MM.1S (cell line): ENCODE measurements around the gene ITGB5.

Experiments used
- DNase-seq: peaks from one replicate; pipeline ENCODE4 v3.0.0-alpha.2; 2015
- H2AFZ ChIP-seq: fragments of 300-600 bp; sonication (generic); 2 replicates; pipeline ENCODE4 v1.6.0; 2016; ENCODE audit warnings: antibody characterized with exemption, low read length
- H3F3A ChIP-seq: fragments of 300-600 bp; sonication (generic); 2 replicates; pipeline ENCODE4 v1.6.1; 2016; ENCODE audit warnings: mild to moderate bottlenecking, antibody characterized with exemption, low read length, moderate library complexity, mixed read lengths; ENCODE audit not compliant: insufficient read depth
- H3K27ac ChIP-seq: fragments of 300-600 bp; sonication (generic); 2 replicates; pipeline ENCODE4 v1.5.1; 2016; ENCODE audit warnings: mild to moderate bottlenecking, low read length
- H3K27me3 ChIP-seq: fragments of 300-600 bp; sonication (generic); replicated peaks from 2 replicates; pipeline ENCODE4 v1.6.0; 2016; ENCODE audit warnings: low read length; ENCODE audit not compliant: insufficient read depth
- H3K36me3 ChIP-seq: fragments of 300-600 bp; sonication (generic); replicated peaks from 2 replicates; pipeline ENCODE4 v1.6.1; 2016; ENCODE audit warnings: mild to moderate bottlenecking, low read length, mixed read lengths; ENCODE audit not compliant: insufficient read depth
- H3K4me1 ChIP-seq: fragments of 300-600 bp; sonication (generic); 2 replicates; pipeline ENCODE4 v1.6.1; 2016; ENCODE audit warnings: low read length, mixed read lengths
- H3K4me2 ChIP-seq: fragments of 300-600 bp; sonication (generic); 2 replicates; pipeline ENCODE4 v1.6.0; 2016; ENCODE audit warnings: low read depth, low read length
- H3K4me3 ChIP-seq: fragments of 300-600 bp; sonication (generic); 2 replicates; pipeline ENCODE4 v1.5.1; 2016; ENCODE audit warnings: low read length, mixed read lengths
- H3K79me2 ChIP-seq: fragments of 300-600 bp; sonication (generic); 2 replicates; pipeline ENCODE4 v1.6.1; 2016; ENCODE audit warnings: mixed run types, low read length, mixed read lengths
- H3K9ac ChIP-seq: fragments of 300-600 bp; sonication (generic); 2 replicates; pipeline ENCODE4 v1.6.1; 2016; ENCODE audit warnings: low read length, mixed read lengths
- H3K9me2 ChIP-seq: fragments of 300-600 bp; sonication (generic); replicated peaks from 2 replicates; pipeline ENCODE4 v1.6.1; 2016; ENCODE audit warnings: mild to moderate bottlenecking, low read length, mixed read lengths; ENCODE audit not compliant: insufficient read depth
- H3K9me3 ChIP-seq: fragments of 300-600 bp; sonication (generic); replicated peaks from 2 replicates; pipeline ENCODE4 v1.6.1; 2016; ENCODE audit warnings: mild to moderate bottlenecking, low read length, mixed read lengths; ENCODE audit not compliant: insufficient read depth
- H4K20me1 ChIP-seq: fragments of 300-600 bp; sonication (generic); 2 replicates; pipeline ENCODE4 v1.6.1; 2016; ENCODE audit warnings: mild to moderate bottlenecking, low read length, moderate library complexity, mixed read lengths; ENCODE audit not compliant: insufficient read depth
- EZH2 ChIP-seq: fragments of 300-600 bp; sonication (generic); optimal IDR thresholded peaks from 2 replicates; pipeline ENCODE3; 2017; ENCODE audit warnings: low read depth, mild to moderate bottlenecking, antibody characterized with exemption, low read length, mixed read lengths
- EZH2phosphoT487 ChIP-seq: fragments of 300-600 bp; sonication (generic); IDR thresholded peaks from 2 replicates; pipeline ENCODE4 v1.6.1; 2018; ENCODE audit warnings: antibody characterized with exemption, low read length
- TF ChIP-seq, protein P1 (sequence below): fragments of 300-600 bp; sonication (generic); IDR thresholded peaks from 2 replicates; pipeline ENCODE4 v1.5.1; 2016; ENCODE audit warnings: antibody characterized with exemption, low read length, mixed read lengths

The ITGB5 gene

DNA sequence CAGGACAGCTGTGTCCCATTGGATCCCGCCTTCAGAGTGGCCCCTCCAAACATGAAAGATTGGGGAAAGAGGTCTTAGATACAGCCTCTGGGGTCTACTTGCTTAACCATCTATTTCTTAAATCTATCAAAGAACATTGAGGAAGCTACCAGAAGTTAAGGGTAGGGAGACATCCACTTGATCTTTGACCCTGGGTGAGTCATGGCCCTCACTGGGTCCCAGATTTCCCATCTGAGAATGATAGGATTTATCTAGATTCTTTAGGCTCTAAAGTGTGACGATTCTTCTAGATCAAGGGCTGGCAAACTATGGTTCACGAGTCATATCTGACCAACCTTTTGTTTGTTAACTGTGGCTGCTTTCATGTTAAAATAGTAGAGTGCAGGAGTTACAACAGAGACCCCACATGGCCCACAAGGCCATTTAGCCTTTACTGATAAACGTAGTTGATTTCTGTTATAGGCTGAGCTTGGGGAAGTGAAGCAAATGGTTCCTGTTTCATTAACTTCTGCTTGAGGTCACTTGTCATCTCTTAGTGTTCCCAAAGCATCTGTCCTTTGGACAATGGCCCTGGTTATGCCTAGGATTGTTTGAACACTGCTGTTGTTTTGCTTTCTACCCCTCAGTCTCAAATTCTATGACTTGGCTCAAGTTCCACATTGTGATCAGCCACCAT lies 39.4 kb upstream of the ITGB5 start:
- DNase-seq = no peak
- no peaks in the 10 kb centered on the region for H3K9me3 ChIP-seq
- no peak overlapping the region for H3K4me2 ChIP-seq
- no peaks in the 10 kb centered on the region for H3K9me2 ChIP-seq
- H3K27ac ChIP-seq = no peak overlapping the region
- H2AFZ ChIP-seq = no peak overlapping the region
- H3K9ac ChIP-seq = no peak overlapping the region
- TF ChIP-seq EZH2 (no peak), EZH2phosphoT487 (no peak)
- TF ChIP-seq, protein P1, sequence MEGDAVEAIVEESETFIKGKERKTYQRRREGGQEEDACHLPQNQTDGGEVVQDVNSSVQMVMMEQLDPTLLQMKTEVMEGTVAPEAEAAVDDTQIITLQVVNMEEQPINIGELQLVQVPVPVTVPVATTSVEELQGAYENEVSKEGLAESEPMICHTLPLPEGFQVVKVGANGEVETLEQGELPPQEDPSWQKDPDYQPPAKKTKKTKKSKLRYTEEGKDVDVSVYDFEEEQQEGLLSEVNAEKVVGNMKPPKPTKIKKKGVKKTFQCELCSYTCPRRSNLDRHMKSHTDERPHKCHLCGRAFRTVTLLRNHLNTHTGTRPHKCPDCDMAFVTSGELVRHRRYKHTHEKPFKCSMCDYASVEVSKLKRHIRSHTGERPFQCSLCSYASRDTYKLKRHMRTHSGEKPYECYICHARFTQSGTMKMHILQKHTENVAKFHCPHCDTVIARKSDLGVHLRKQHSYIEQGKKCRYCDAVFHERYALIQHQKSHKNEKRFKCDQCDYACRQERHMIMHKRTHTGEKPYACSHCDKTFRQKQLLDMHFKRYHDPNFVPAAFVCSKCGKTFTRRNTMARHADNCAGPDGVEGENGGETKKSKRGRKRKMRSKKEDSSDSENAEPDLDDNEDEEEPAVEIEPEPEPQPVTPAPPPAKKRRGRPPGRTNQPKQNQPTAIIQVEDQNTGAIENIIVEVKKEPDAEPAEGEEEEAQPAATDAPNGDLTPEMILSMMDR = no peak
- no peak overlapping the region for H3K4me3 ChIP-seq
- no peaks in the 10 kb centered on the region for H4K20me1 ChIP-seq
- peaks cover 7% of the 10 kb centered on the region; the same call in 1 of the 2 replicates for H3K4me1 ChIP-seq
- H3F3A ChIP-seq = peaks cover 6% of the 10 kb centered on the region; the same call in 1 of the 2 replicates
- H3K36me3 ChIP-seq = no peaks in the 10 kb centered on the region
- no peaks in the 10 kb centered on the region for H3K79me2 ChIP-seq
- peaks cover 18% of the 10 kb centered on the region; the same call in 1 of the 2 replicates for H3K27me3 ChIP-seq

DNA sequence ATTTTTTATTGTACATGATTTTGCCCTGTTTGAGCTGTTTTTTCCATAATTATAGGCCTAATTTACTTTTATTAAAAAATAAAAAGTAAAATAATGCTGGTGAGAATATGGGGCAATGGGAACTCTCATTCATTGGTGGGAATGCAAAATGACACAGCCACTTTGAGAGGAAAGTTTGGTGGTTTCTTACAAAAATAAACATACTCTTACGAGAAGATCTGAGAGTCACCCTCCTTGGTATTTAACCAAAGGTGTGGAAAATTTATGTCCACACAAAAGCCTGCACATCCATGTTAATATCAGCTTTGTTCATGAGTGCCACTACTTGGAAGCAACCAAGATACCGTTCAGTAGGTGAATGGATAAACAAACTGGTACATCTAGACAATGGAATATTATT lies 37.6 kb upstream of the ITGB5 start:
- no peak overlapping the region for H3K27ac ChIP-seq
- no peaks in the 10 kb centered on the region for H3K36me3 ChIP-seq
- H3K4me3 ChIP-seq = no peak overlapping the region
- H3K9me2 ChIP-seq = no peaks in the 10 kb centered on the region
- H4K20me1 ChIP-seq = no peaks in the 10 kb centered on the region
- H3K9ac ChIP-seq = no peak overlapping the region
- TF ChIP-seq EZH2phosphoT487 (no peak), EZH2 (no peak)
- TF ChIP-seq, protein P1 = no peak
- no peaks in the 10 kb centered on the region for H3K9me3 ChIP-seq
- peaks cover 6% of the 10 kb centered on the region; the same call in 1 of the 2 replicates for H3F3A ChIP-seq
- H3K4me2 ChIP-seq = no peak overlapping the region
- H2AFZ ChIP-seq = no peak overlapping the region
- no peak for DNase-seq
- no peaks in the 10 kb centered on the region for H3K79me2 ChIP-seq
- H3K4me1 ChIP-seq = peaks cover 7% of the 10 kb centered on the region; the same call in 1 of the 2 replicates
- peaks cover 13% of the 10 kb centered on the region; the same call in 1 of the 2 replicates for H3K27me3 ChIP-seq

DNA sequence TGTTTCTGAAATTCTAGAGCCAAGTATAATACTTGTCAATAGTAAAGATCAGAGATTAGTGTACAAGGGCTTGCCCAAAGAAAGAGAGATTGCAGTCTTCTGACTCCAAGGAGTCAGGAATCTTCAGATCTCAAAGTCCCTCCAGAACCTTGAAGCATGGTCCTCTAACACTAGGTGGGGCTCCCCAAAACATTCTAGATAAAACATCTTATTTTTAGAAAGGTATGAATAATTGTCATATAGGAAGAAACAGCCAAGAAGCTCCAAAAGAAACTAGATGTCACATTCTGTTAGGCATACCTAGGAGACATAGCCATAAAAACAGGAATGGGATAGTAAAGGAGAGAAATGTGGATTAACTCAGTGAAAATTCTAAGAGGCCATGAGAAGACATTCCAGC lies 36.7 kb upstream of the ITGB5 start:
- Histone ChIP-seq H3K9me3 (no peaks in the 10 kb centered on the region), H3K4me2 (no peak overlapping the region), H4K20me1 (no peaks in the 10 kb centered on the region), H3K4me3 (no peak overlapping the region), H3K79me2 (no peaks in the 10 kb centered on the region), H3K36me3 (no peaks in the 10 kb centered on the region), H2AFZ (no peak overlapping the region), H3K9ac (no peak overlapping the region), H3K27me3 (peaks cover 13% of the 10 kb centered on the region; the same call in 1 of the 2 replicates), H3F3A (peaks cover 6% of the 10 kb centered on the region; the same call in 1 of the 2 replicates), H3K4me1 (peaks cover 7% of the 10 kb centered on the region; the same call in 1 of the 2 replicates), H3K27ac (no peak overlapping the region), H3K9me2 (no peaks in the 10 kb centered on the region)
- TF ChIP-seq, protein P1 = no peak
- TF ChIP-seq EZH2phosphoT487 (no peak), EZH2 (no peak)
- no peak for DNase-seq
